Fibroblast of the conjunctiva (primary cell): Measurements from ENCODE around the gene FAP.

ENCODE experiments used
- DNase-seq: peaks from one replicate; pipeline ENCODE4 v3.0.0-alpha.2; 2010; ENCODE audit warnings: low read depth

FAP gene

DNA sequence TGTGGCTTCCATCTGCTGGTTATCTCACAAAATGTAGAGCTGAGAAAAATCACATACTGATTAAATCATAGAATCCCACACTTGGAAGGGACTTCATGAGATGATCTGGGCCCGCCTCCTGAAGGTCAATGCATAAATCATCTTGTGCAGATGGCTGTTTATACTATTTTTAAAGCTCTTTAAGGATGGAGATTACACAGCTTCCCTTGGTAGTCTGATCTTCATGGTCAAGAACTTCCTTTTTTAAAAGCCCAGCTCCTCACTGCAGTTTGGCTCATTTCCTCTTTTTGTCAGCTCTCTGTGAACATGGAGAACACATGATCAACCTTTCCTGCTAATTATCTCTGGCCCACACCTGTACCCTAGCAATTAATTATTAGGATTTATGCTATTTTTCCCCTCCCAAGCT lies 117.1 kb downstream of the FAP start:
- no peak for DNase-seq

DNA sequence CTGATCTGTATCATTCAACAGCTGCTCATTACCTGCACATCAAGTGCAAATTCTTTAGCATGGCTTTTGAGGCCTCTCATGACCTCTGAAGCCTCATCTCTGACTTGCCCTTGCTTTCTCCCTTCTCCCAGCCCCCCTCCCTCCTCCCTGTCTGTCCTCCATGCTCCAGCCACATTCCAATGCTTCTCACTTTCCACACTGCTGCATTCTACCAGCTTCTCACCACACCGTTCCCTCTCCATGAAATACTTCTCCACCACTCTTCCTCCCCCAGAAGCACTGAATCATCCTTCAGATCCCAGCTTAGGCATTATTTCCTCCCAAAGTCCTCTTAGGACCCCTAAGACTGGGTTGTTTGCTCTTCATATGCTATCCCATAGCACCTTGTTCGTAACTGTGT lies 118.1 kb downstream of the FAP start:
- DNase-seq = no peak

GRCh38 chr2:162123806-162124758 lies 119.2 kb downstream of the FAP start:
- DNase-seq = peak; percentile 37
